K562 (cell line): ENCODE data around the gene DTX1. TPM values are rescaled to one million over a fixed set of nuclear protein-coding genes. Genes with fewer than 3 reads are reported as not detected.

Experiments
- BCOR ChIP-seq: fragments of 450-650 bp; IDR thresholded peaks from 2 replicates; pipeline ENCODE4 v1.6.1; 2016
- CAMTA2 ChIP-seq: fragments of 250-450 bp; sonication (Bioruptor Pico); conservative IDR thresholded peaks from 2 replicates; pipeline ENCODE4 v1.5.1; 2022
- HDAC2 ChIP-seq: fragments of 450-650 bp; IDR thresholded peaks from 2 replicates; pipeline ENCODE4 v1.6.1; 2016; ENCODE audit warnings: mild to moderate bottlenecking
- HNRNPH1 ChIP-seq: fragments of 200-400 bp; formaldehyde crosslinking; optimal IDR thresholded peaks from 2 replicates; pipeline ENCODE3; 2017; ENCODE audit warnings: low read depth, mild to moderate bottlenecking, low read length, moderate library complexity
- KLF10 ChIP-seq: fragments of 250-450 bp; sonication (Bioruptor Pico); IDR thresholded peaks from 2 replicates; pipeline ENCODE4 v1.6.1; 2021; ENCODE audit warnings: matching md5 sums
- NFIC ChIP-seq: fragments of 450-650 bp; IDR thresholded peaks from 2 replicates; pipeline ENCODE4 v1.6.1; 2017; ENCODE audit warnings: mild to moderate bottlenecking, inconsistent platforms
- PKNOX1 ChIP-seq: fragments of 450-650 bp; IDR thresholded peaks from 2 replicates; pipeline ENCODE4 v1.6.1; 2016
- RUNX1 ChIP-seq: sonication (generic); IDR thresholded peaks from 2 replicates; pipeline ENCODE4 v1.6.1; 2016; ENCODE audit warnings: antibody characterized with exemption, low read depth
- SIN3B ChIP-seq: fragments of 450-650 bp; IDR thresholded peaks from 2 replicates; pipeline ENCODE4 v1.6.1; 2017; ENCODE audit warnings: low read depth, mild to moderate bottlenecking, moderate library complexity
- TCF7 ChIP-seq: sonication (generic); IDR thresholded peaks from 2 replicates; pipeline ENCODE4 v1.6.1; 2016; ENCODE audit warnings: antibody characterized with exemption, borderline replicate concordance
- ZBTB12 ChIP-seq: fragments of 250-450 bp; sonication (Bioruptor Pico); IDR thresholded peaks from 2 replicates; pipeline ENCODE4 v1.4.0; 2020
- ZNF253 ChIP-seq: fragments of 250-450 bp; sonication (Bioruptor Pico); conservative IDR thresholded peaks from 2 replicates; pipeline ENCODE4 v1.6.1; 2021; ENCODE audit warnings: mild to moderate bottlenecking
- ZSCAN29 ChIP-seq: fragments of 450-650 bp; IDR thresholded peaks from 2 replicates; pipeline ENCODE4 v1.6.1; 2017
- polyA plus RNA-seq, 8 experiments: library from polyadenylated mRNA; depleted of rRNA in 4 of 8; stranded (reverse) in 5 of 8; unstranded in 3 of 8; fragments of >200 nt; fragmentation: Nextera tagmentation in 2 of 8; fragmentation: Illumina TruSeq in 1 of 8; extraction: Ambion mirVana in 2 of 8; extraction: Trizol in 1 of 8; gene quantifications; 2 replicates each; pipeline versions ENCODE4 v1.2.1 to v1.2.3, GENCODE V29; 2011 to 2014; ENCODE audit warnings: inconsistent platforms in 1 of 8, missing spikeins in 1 of 8
- total RNA-seq, 7 experiments: library from RNA; depleted of rRNA in 6 of 7; stranded (reverse); fragments of >200 nt in 6 of 7; fragmentation: Illumina TruSeq in 2 of 7; extraction: Trizol in 2 of 7; gene quantifications; 2 replicates each; pipeline versions ENCODE4 v1.2.1 to v1.2.3, GENCODE V29; 2011 to 2021; ENCODE audit warnings: low replicate concordance in 1 of 7
- TF ChIP-seq, protein P1 (sequence below): fragments of 250-450 bp; sonication (Bioruptor Pico); IDR thresholded peaks from 2 replicates; pipeline ENCODE4 v1.4.0; 2020; ENCODE audit warnings: mild to moderate bottlenecking, moderate library complexity, borderline replicate concordance

DTX1 gene
- total and polyA plus RNA-seq, 9 of the 15 experiments (the other 6 are each of a cell fraction or from before 2014, with no cell fraction given): not detected

DNA sequence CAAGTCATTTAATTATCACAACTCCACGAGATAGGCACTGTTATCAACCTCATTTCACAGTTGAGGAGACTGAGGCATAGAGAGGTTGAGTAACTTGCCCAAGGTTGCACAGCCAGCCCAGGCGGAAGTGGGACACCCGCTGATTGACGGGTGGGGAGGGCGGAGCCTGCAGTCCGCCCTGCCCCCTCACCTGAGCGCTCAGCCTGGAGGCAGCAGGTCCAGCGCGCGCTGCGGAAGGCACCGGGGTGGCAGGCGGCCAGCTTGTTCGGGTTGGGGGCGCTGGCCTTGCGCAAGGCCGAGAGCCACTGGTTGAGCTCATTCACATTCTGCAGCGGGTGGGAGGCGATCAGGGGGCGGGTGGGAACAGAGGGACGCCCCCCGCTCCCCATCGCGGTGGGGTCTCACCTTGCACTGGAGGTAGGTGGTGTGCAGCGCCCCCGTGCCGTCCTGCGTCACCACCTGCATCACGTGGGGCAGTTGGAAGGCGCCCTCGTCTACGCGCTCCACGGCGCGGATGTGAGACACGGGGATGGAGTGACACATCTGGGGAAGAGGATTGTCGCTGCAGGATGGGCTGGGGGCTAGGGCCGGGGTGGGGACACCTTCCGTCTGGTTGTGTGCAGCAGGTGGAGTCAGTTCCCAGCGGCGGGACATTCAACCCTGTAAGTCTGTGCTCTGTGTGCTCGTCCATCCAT is 47.4 kb downstream of the DTX1 start (continued):
- TF ChIP-seq, protein P1, sequence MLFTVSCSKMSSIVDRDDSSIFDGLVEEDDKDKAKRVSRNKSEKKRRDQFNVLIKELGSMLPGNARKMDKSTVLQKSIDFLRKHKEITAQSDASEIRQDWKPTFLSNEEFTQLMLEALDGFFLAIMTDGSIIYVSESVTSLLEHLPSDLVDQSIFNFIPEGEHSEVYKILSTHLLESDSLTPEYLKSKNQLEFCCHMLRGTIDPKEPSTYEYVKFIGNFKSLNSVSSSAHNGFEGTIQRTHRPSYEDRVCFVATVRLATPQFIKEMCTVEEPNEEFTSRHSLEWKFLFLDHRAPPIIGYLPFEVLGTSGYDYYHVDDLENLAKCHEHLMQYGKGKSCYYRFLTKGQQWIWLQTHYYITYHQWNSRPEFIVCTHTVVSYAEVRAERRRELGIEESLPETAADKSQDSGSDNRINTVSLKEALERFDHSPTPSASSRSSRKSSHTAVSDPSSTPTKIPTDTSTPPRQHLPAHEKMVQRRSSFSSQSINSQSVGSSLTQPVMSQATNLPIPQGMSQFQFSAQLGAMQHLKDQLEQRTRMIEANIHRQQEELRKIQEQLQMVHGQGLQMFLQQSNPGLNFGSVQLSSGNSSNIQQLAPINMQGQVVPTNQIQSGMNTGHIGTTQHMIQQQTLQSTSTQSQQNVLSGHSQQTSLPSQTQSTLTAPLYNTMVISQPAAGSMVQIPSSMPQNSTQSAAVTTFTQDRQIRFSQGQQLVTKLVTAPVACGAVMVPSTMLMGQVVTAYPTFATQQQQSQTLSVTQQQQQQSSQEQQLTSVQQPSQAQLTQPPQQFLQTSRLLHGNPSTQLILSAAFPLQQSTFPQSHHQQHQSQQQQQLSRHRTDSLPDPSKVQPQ (CRISPR knock-in tag): no peak
- TF ChIP-seq BCOR: no peak
- TF ChIP-seq TCF7: no peak
- no peak for TF ChIP-seq KLF10
- no peak for TF ChIP-seq HNRNPH1
- TF ChIP-seq ZNF253: no peak
- peak; percentile 48; the same call in 1 of the 2 replicates for TF ChIP-seq NFIC
- TF ChIP-seq PKNOX1: peak; percentile 96
- peak; percentile 88 for TF ChIP-seq ZSCAN29
- TF ChIP-seq RUNX1: no peak
- TF ChIP-seq SIN3B: no peak
- no peak for TF ChIP-seq ZBTB12
- no peak for TF ChIP-seq HDAC2
- TF ChIP-seq CAMTA2 (CRISPR knock-in tag): no peak
